Fibroblast of skin of scalp (primary cell): ENCODE measurements around the gene PLD4.
A peak's percentile ranks its signal among the peaks of the same experiment; 100 is the strongest.
"Not testable (repeated sequence)": the region's sequence is repeated elsewhere in the genome, so short reads cannot be mapped to it uniquely, and the experiment has no call there.

Source experiments
- DNase-seq: peaks from one replicate; pipeline ENCODE4 v3.0.0-alpha.2; 2013

PLD4 gene

DNA sequence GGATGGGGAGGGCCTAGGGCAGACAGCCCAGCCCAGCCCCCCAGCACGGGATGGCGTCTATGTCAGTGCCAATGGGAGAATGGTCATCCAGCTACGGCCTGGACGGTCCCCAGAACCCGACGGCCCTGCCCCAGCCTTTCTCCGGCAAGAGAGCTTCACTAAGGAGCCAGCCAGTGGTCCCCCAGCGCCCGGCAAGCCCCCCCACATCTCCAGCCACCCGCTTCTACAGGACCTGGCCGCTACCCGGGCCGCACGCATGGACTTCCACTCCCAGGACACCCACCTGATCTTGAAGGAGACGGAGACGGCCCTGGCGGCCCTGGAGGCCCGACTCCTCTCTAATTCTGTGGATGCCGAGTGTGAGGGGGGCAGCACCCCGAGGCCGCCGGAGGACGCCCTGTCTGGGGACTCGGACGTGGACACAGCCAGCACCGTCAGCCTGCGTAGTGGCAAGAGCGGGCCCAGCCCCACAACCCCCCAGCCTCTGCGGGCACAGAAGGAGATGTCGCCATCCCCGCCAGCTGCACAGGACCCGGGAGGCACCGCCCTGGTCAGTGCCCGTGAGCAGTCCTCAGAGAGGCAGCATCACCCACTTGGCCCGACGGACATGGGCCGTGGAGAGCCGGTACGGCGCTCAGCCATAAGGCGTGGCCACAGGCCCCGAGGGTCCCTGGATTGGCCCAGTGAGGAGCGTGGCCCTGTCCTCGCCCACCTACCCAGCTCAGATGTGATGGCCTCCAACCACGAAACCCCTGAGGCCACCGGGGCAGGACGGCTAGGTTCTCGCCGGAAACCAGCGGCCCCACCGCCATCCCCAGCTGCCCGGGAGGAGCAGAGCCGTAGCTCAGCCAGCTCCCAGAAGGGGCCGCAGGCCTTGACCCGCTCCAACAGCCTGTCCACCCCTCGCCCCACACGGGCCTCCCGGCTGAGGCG, 37.7 kb upstream of the PLD4 start:
- no peak for DNase-seq

DNA sequence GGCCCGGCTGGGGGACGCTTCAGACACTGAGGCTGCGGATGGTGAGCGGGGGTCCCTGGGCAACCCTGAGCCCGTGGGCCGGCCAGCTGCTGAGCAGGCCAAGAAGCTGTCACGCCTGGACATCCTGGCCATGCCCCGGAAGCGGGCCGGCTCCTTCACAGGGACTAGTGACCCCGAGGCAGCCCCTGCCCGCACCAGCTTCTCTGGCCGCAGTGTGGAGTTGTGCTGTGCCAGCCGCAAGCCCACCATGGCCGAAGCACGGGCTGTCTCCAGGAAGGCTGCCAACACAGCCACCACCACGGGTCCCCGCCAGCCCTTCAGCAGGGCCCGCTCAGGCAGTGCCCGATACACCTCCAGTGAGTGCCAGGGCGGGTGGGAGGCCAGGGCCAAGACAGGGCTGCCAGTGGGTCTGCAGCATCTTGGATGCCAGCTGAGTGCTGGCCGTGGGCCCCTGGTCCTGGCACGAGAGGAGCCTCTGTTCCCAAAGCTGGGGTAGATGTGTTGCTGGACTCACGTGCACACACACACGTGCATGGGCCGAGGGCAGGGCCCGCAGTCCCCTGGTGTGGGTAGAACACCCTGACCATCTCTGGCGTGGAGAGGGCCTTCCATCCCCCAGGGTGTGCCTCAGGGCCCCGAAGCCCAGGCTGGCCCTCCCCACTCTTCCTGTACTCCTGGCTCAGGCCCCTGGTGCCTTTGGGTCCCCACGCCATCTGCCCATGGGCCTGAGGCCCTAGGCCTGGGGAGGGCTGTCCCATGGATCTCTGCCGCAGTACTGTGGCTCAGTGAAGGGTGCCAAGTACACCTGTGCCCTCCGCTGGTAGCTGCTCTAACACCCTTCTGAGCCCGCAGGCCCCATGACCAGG, 36.8 kb upstream of the PLD4 start:
- DNase-seq, result no peak

DNA sequence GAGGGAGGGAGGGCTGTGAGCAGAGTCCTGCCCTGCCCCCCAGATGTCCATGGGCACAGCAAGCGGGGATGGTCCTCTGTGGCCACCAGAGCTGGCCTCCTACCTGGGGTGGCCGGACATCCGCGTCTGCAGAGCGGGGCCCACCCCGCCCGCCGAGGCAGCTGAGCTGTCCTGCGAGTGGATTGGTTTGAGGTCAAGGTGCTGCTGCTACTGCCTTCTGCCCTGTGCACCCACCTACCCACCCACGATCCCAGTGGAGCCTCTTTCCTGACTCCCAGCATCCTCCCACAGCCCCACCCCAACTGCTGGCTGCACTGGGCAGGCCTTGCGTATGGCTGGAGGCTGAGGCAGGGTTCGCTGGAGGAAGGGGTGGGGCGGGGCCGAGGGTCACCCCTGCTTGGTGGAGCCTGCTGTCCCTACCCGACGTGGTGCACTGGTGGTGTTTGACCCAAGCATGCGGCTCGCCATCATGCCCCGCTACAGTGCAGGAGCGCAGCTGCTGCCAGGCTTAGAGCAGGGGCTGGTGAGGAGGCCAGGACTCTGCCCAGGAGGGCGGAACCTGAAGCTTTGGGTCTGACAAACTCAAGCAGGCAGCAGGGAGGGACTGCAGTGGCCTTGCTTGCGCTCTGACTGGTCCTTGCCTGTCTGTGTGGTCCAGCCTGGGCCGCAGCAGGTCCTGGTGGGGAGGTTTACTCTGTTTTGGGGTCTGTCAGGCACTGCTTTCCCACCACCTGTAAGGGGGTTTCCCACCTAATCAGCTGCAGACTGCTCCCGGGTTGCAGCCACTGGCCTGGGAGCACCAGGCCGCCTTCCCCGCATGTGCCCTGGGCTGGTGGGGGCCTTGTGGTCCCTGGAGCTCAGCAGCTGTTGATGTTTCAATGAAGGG, 35.9 kb upstream of the PLD4 start:
- no peak for DNase-seq

DNA sequence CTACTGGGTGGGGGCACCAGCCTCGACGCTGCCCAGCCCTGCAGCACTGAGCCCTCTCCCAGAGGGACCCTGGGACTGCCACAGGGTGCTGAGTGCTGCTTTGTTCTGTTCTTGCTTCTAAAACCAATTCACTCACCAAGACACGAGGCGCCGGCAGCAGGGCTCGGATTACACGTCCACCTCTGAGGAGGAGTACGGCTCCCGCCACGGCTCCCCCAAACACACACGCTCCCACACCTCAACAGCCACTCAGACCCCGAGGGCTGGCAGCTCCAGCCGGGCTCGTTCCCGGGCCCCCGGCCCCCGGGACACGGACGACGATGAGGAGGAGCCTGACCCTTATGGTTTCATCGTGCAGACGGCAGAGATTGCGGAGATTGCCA, 35.3 kb upstream of the PLD4 start:
- no peak for DNase-seq

DNA sequence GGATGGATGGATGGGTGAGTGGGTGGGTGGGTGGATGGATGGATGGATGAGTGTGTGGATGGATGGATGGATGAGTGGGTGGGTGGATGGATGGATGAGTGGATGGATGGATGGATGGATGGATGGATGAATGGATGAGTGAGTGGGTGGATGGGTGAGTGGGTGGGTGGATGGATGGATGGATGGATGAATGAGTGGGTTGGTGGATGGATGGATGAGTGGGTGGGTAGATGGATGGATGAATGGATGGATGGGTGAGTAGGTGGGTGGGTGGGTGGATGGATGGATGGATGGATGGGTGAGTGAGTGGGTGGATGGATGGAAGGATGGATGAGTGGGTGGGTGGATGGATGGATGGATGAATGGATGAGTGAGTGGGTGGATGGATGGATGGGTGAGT, 34.4 kb upstream of the PLD4 start:
- DNase-seq, result not testable (repeated sequence)

DNA sequence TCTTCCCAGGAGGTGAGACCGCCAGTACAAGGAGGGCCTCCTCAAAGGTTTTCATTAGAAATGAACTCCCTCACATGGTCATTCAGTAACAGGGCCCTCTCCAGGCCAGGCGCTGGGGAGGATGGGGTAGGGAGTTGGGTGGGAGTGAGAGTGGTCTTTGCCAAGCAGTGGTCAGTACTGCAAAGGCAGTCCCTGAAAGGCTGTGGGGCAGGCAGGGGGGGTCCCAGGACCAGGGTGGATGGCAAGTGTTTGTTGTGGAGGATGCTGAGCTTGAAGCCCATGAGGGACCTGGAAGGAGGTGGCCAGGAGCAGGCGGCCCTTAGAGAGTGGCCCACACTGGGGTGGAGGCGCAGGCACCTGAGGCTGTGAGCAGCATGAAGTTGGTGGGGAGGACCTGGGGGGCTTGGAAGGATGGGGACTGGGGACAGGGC, 33.5 kb upstream of the PLD4 start:
- no peak for DNase-seq

DNA sequence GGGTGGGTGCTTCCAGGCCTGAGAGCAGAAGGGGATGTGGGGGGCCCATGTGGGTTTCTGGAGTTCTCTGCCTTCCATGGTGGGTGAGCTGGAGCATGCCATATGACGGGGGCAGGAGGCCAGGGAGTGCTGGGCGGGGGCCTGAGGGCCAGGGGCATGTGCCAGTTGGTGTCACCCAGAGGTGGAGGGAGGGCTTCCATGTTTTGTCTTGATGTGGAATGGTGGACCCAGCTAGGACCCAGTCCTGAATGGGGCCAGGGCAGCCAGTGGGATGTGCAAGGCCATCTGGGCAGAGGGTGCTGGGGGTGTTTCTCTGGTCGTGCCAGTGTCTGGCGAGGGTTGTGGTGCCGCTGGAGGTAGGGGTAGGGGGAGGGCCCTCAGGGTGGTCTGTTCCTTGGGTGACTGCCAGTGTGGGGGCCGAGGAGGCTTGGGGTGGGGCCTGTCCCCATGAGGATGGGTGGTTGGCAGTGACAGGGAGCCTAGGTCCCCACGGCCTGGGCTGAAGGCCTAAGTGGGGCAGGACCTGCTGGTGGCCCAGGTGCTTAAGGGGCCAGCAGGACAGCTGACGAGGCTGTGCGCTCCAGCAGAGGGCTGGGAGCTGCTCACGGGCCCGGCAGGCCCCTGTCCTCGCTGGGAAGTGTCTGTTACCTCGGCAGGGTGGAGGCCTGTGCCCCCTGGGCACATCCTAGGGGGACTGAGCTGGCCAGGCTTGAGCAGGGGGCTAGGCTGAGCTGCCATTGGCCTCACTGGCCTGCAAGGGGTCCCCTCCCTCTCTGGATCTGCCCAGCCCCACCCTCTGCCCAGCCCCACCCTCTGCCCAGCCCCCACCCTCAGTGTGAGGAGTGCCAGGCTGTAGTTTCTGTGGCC, 32.8 kb upstream of the PLD4 start:
- DNase-seq, result no peak

DNA sequence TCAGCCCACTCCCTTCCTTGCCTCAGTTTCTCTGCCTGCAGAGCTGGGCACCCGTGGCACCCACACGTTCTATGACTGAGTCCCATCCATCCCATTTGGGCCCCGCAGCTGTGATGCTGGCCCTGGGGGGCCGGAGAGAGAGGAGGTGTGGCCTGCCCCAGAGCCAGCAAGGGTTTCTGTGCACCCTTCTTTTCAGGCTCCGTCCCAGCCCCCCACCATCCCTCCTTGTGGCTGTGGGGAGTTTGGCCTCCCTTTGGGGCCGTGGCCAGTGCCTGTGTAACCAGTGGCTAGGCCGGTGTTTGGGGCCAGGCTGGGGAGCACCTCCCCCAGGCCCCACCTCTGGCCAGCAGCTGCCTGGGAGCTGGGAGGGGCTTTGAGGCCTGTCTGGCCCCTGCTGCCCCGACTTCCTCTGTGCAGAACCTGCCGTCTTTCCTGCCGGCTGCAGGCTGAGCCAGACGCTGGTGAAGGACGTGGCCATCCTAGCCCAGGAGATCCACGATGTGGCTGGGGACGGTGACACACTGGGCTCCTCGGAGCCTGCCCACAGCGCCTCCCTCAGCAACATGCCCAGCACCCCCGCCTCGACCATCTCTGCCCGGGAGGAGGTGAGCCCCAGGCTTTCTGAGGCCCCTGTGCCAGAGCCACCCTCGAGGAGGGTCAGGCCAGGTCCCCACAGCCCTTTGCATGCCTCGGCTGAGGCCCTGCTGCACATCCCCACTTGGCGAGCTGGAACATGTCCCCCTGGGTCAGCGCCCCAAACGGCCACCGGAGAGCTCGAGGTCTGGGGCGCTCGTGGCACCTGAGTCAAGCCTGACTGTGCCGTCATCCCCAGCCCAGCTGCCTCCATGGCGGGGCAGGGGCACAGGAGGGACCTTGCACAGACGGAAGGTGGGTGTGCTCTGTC, 31.9 kb upstream of the PLD4 start:
- DNase-seq, result no peak

DNA sequence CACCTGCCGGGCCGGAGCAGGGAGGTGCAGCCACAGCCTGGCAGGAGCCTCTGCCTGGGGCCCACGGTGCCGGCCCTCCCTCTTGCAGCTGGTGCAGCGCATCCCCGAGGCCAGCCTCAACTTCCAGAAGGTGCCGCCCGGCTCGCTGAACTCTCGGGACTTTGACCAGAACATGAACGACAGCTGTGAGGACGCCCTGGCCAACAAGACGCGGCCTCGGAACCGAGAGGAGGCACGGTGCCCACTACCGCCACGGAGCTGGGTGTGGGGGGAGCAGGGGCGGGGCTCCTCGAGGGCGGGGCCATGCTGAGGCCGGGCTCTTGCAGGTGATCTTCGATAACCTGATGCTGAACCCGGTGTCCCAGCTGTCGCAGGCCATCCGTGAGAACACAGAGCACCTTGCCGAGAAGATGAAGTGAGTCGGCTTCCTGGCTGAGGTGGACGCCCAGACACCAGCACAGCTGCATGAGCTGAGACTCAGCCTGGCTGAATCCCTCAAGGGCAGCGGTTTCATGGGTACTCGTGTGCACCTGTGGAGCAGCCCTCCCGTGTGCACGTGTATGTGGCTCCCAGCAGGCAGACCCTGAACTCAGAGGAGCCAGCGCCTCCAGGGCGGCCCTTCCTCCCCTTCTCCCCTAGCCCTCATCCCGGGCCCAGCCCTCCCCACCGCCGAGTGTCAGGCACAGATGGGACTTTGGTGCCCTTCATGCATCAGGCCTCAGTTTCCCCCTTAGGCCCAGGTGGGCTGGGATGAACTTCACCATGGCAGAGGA, 31.1 kb upstream of the PLD4 start:
- no peak for DNase-seq

DNA sequence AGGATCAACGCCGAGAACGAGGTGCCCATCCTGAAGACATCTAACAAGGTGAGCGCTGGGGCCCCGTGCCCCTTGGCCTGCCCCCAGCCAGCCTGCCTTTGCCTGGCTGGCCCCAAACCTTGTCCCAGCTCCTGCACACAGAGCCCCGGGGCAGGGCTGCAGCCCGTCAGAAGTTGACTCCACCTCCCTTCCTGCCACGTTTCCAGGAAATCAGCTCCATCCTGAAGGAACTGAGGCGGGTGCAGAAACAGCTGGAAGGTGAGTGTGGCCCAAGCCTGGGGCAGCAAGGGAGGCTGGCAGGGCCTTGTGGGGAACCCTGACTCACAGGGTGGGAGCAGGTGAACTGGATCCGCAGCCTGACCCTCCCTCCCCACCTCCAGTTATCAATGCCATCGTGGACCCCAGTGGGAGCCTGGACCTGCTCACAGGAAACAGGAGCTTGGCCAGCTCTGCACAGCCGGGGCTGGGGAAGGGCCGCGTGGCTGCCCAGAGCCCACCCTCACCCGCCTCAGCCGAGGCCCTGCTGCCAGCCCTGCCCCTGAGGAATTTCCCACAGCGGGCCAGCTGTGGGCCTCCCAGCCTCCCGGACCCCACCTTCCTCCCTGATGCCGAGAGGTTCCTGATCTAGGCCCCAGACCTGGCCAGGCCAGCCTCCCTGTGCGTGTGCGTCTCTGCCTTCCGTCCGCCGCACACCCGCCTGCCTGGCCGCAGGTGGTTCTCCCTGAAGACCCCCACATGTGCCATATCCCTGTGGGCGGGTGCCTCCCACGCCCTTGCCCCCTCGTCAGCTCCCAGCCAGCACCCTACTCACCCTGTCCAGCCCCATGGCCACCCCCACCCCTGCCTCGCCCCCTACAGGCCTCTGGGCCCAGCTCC, 30.1 kb upstream of the PLD4 start:
- no peak for DNase-seq

DNA sequence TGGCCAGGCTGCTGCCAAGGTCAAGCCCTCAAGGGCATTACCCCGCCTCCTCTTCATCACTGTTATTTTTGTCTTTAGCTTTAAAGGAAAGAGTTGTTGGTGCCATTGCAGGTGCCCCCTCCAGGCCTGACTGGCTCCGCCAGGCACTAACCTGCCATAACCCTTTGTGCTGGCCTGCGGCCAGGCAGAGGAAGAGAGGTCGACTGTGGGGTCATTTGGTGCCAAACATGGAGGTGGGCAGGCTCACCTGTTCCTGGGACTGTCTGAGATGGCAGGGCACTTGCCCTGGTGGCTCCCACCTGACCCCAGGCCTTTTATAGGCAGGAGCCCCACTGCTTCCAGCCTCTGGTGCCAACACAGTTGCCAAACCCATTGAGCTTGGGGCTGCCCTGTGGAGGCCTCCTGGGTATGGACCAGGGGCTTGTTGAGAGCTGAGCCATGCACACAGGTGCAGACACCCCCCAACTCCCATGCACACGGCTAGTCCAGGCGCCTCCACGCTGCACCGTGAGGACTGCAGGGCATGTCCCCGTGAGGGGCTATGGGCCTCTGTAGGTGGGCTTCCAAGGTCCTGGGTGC, 29.4 kb upstream of the PLD4 start:
- no peak for DNase-seq

DNA sequence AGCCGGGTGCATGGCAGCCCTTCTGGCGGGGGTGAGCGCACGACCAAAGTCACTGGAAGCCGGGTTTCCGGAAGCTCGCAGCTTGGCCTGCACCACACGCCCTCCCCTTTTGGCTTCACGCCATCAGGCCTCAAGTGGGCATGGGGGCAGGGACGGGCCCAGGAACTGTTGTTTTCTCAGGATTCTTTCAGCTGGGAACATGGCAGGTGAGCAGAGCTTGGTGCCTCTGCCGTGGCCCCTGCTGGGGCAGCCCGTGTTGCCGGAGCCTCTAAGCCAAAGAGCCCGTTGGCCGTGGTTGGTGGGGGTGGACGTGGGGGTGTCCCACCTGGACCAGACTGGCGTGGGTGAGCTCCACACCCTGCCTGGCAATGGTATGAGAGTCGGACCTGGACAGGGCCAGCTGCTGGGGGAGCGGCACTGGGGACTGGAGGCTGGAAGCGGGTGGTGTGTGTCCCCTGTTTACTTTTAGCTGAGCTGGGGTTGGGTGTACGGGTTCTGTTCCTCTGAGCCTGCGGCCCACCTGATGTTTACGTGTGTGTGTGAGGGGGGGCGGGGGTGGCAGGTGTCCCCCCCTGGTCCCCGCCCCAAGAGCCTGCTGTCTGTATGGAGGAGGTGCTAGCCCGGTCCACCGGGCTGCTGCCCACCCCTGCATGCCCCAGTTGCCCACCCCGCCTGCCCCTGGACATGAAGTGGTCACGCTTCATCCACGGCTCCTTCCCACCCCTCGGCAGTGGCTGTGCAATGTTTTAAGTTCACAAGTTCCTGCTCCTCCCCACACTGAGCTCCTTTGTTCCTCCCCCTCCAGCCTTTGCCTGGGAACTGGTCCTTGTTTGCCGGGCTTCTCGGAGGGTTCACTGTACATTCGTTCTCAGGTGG, 28.7 kb upstream of the PLD4 start:
- no peak for DNase-seq

DNA sequence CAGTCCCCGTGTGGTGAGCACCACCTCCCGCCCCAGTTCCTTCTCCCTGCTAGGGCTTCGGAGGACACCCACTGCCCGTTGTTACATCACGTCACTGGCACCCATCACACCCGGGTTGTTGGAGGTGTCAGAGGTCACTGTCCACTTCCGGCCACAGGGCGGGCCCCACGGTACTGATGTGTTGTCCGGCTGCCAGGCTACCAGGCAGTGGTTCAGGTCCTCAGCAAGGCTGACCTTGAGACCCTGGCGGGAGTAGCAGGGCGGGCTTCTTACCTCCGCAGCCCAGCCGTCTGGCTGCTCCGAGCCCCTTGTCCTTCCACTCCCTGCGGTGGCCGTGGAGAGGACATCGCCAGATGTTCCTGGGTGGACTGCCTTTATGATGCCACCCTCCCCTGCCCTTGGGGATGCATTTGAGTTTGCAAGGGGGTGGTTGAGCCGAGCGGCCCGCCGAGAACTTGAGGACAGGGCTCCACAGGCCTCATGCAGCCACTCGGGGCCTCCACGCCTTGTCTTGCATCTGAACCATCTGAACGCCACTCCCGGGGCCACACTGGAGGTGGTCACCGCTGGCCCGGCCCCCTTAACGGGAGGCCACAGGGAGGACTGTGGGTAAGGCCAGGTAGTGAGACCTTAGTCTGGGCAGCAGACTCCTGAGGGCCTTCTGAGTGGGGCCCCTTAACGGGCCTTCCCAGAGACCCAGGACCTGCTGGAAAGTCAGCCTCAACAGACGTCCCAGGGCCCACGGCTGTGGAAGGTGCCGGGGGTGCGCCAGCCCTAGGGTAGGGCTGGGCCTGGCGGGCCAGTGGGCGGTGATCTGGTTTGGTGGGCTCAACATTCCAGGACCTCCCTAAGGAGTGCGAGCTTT, 27.1 kb upstream of the PLD4 start:
- DNase-seq, result no peak

DNA sequence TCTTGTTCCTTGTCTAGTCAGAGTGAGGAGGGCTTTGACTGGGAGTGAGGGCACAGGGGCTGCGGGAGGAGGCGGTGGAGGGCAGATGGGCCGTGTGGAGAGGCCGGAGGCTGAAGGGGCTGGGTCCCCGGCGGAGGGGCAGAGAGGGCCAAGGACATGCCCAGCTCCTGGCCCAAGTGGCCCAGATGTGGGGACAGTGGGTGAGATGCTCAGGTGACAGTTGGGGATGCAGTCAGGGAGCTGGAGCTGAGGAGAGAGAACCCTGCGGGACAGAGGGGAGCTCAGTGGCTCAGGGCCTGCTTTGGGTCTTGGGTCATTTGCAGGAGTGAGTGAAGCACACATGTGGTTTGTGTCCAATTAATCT, 26.5 kb upstream of the PLD4 start:
- no peak for DNase-seq

DNA sequence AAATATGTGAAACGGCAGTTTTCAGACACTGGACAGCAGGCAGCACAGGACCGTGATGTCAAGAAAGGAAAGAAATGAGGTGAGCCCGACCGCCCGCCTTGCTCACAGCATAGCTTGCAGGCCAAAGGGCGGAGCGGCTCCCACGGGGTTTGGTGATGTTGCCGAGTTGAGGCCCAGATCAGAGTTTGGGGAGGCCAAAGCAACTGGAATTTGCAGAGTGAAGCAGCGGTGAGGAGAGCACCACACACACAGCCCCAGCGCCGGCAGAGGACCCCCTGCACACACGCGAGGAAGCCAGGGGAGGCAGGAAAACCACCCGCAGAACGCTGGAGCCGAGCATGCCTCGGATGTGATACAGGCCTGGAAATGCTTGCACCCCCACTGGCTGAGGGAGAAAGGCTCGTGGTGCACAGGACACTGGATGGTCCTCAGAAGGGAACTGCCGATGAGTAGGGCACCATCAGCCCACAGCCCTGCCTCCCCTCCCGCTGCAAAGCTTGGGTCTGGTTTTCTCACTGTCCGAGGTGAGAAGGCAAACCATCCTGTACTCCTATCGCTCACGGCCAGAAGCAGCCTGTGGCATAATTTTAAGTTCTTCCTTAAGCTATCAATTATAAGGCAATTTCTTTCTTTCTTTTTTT, 25.7 kb upstream of the PLD4 start:
- peak; percentile 41 for DNase-seq

DNA sequence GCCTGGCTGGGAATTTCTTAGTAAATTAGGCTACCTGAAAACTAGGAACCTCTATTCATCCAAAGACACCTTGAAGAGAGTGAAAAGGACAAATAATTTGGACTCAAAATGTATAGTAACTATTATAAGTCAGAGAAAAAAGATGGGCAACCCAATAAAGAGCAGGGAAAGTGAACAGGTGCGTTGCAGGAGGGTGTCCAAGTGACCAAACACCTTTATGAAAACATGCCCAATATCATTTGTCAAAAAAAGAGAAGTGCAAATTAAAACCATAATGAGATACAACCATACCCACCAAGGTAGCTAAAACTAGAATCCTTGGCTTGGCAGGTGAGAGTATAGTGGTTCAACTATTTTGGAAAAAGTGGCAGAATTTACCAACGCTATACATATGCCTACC, 24.9 kb upstream of the PLD4 start:
- no peak for DNase-seq
